GM20431 (cell line): ENCODE data around the gene NEK4.
"Not testable (repeated sequence)": the region's sequence is repeated elsewhere in the genome, so short reads cannot be mapped to it uniquely, and the experiment has no call there.

Experiments used
- in situ Hi-C: fragments of 300-500 bp; cut with MseI, MboI; formaldehyde crosslinking; loops from one replicate; pipeline ENCODE4 v1.15.0; 2020; ENCODE audit warnings: low sequenced_read_pairs; ENCODE audit not compliant: unreplicated experiment

Gene NEK4

GRCh38 chr3:52679811-52680210, 90.9 kb downstream of the NEK4 start:
- in situ Hi-C loops: no loop called here

GRCh38 chr3:52679199-52679538, 91.6 kb downstream of the NEK4 start:
- in situ Hi-C loops: no loop called here

GRCh38 chr3:52678265-52679198, 92.2 kb downstream of the NEK4 start:
- in situ Hi-C loops: no loop called here

- in situ Hi-C loops: not testable (repeated sequence)
Measured at GRCh38 chr3:52676201-52676600, 94.5 kb downstream of the NEK4 start.

GRCh38 chr3:52671676-52672075, 99.1 kb downstream of the NEK4 start:
- in situ Hi-C loops: no loop called here

GRCh38 chr3:52670621-52671521, 99.9 kb downstream of the NEK4 start:
- in situ Hi-C loops: no loop called here

GRCh38 chr3:52663098-52663497, 107.6 kb downstream of the NEK4 start:
- in situ Hi-C loops: no loop called here

- in situ Hi-C loops: no loop called here
Measured at GRCh38 chr3:52660046-52660445, 110.7 kb downstream of the NEK4 start.
